ENCODE measurements around the gene PCK1.

The PCK1 gene

DNA sequence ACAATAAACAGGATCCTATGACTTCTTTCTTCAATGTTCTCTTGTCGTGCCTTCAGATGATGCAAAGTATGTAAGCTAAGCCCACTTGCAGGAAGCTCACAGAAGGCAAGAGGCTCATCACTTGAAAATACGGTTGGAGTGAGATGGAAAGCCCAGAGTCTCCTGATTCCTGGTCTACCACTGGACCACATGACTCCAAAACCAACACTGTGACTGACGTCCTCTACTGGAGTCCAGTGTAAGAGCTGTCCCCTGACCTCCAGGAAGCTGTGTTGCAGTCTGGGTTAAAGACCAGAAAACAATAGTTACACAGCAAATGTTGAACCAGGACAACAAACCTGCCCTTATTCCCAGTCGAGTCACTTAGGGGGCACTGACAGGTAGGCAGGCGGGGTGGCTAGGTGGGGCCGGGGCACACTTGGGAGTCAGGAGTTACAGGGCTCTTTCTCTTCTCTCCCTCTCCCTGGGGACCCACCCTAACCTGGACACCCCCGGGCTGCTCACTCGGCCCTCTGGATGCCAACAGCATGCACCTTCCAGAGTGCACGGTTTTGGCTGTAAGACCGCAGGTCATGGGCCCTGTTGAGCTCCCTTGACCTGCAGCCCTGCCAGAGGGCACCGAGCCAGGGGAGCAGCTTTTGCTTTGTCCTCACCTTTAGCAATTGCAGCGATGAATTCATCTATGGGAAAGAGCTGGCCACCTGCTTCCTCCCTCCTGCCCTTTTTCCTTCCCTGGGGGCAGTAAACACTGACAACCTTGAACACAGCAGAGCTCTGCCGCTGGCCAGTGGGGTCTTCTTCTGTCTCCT lies 7.4 kb downstream of the PCK1 start:
- in situ Hi-C loops (cut with HindIII; ENCODE audit: low sequenced_read_pairs), result no loop called here
- TF ChIP-seq, protein P1, sequence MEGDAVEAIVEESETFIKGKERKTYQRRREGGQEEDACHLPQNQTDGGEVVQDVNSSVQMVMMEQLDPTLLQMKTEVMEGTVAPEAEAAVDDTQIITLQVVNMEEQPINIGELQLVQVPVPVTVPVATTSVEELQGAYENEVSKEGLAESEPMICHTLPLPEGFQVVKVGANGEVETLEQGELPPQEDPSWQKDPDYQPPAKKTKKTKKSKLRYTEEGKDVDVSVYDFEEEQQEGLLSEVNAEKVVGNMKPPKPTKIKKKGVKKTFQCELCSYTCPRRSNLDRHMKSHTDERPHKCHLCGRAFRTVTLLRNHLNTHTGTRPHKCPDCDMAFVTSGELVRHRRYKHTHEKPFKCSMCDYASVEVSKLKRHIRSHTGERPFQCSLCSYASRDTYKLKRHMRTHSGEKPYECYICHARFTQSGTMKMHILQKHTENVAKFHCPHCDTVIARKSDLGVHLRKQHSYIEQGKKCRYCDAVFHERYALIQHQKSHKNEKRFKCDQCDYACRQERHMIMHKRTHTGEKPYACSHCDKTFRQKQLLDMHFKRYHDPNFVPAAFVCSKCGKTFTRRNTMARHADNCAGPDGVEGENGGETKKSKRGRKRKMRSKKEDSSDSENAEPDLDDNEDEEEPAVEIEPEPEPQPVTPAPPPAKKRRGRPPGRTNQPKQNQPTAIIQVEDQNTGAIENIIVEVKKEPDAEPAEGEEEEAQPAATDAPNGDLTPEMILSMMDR (IDR thresholded peaks at IDR 0.05; ENCODE audit: low read depth, low read length, missing control alignments), result no peak
- H3K4me3 ChIP-seq (ENCODE audit: low read depth, low read length), result no peak overlapping the region
- no peak for DNase-seq (ENCODE audit: low read depth)

DNA sequence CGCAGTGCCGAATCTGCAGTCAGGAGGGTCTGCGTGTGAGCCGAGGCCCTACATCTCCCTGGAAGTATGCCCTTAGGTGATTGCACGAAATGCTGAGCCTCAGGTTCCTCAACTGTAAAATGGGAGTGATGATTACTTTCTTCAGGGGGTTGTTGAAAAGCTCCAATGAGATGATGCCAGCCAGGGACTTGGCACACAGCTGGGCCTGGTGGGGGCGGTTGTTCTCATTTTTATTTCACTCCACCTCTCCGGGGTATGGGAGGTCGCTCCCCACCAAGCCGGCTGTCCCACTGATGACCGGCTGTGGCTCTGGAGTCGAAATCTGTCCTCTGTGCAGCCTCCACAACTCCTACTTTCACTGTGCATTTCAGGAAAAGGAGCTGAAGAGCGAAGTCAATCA lies 8.1 kb downstream of the PCK1 start:
- in situ Hi-C loops (cut with HindIII; ENCODE audit: low sequenced_read_pairs), result no loop called here
- TF ChIP-seq, protein P1 (IDR thresholded peaks at IDR 0.05; ENCODE audit: low read depth, low read length, missing control alignments), result no peak
- H3K4me3 ChIP-seq (ENCODE audit: low read depth, low read length), result no peak overlapping the region
- no peak for DNase-seq (ENCODE audit: low read depth)

DNA sequence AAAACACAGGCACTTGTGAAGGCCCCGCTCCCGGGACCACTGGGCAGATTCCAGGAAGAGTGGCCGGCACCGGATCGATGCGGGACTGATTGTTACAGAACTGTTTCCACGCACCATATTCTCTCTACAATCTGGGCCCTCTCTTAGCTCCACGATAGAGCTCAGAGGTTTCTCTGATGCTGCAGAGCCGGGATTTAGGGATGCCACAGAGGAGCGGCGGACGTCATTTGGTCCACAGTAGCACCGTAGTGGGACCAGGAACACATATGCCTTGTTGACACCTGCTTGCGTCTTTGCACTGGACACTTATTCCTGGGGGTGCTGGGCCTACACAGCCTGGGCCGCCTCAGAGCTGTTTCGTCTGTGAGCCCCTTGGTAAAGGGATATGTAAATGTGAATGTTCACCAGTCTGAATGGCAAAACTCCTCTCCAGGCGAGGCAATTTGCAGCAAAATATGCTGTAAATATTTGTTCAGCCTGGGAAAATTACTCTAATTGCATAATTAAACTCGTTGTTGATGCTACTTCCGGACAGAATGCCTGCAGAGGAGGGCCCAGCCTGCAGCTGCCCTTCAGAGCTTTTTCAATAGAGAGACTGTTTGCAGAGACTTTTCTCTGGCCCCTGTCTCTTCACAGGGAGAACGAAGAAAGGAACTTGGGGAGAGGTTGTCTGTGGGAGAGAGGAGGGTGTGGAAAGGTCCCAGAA lies 9.4 kb downstream of the PCK1 start:
- in situ Hi-C loops (cut with HindIII; ENCODE audit: low sequenced_read_pairs), result no loop called here
- no peak for DNase-seq (ENCODE audit: low read depth)
- H3K4me3 ChIP-seq (ENCODE audit: low read depth, low read length), result no peak overlapping the region
- TF ChIP-seq, protein P1 (IDR thresholded peaks at IDR 0.05; ENCODE audit: low read depth, low read length, missing control alignments), result no peak

DNA sequence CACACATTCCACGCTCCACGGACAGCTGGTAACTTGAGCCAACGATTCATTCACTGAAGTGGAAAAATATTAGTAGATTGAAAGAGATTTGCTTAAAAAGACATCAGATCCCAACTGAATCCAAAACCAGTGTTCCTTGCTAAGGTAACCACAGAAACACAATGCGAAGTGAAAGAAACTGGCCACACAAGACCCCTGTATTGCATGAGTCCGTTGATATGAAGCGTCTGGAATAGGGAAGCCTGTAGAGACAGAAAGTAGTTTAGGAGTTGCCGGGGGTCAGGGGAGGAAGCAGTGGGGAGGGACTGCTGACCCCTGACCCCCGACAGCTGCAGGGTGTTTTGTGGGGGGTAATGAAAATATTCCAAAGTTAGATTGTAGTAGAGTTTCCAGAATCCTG lies 10.0 kb downstream of the PCK1 start:
- H3K4me3 ChIP-seq (ENCODE audit: low read depth, low read length), result no peak overlapping the region
- no peak for DNase-seq (ENCODE audit: low read depth)
- TF ChIP-seq, protein P1 (IDR thresholded peaks at IDR 0.05; ENCODE audit: low read depth, low read length, missing control alignments), result no peak
- in situ Hi-C loops (cut with HindIII; ENCODE audit: low sequenced_read_pairs), result no loop called here

DNA sequence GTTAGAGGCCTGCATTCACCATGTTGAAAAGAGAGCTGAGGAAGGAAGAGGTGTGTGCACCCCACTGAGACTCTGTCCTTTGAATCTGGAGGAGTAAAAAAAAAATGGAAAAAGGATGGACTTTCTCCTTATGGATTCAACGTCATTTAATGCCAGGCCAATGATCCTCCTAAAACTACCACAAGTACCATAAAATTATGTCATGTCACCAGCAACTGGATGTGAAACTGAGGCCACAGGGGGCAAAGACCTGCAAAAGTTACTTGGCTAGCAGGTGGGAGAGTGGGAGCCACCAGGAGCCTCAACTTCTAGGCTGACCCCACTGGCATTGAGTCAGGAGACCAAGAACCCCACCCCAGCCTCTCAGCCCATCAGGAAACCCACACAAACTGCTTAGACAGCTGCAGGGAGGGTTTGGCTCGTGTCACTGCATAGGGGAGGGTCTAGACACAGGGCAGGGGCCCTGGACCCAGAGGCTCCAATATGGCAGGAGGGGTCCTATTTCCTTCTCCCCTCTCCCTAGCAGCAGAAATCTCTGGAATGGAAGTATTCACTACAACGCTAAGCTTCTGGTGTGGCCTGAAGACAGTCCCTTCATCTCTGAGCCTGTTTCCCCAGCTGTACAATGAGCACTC lies 11.0 kb downstream of the PCK1 start:
- TF ChIP-seq, protein P1 (IDR thresholded peaks at IDR 0.05; ENCODE audit: low read depth, low read length, missing control alignments), result no peak
- H3K4me3 ChIP-seq (ENCODE audit: low read depth, low read length), result no peak overlapping the region
- in situ Hi-C loops (cut with HindIII; ENCODE audit: low sequenced_read_pairs), result no loop called here
- no peak for DNase-seq (ENCODE audit: low read depth)

DNA sequence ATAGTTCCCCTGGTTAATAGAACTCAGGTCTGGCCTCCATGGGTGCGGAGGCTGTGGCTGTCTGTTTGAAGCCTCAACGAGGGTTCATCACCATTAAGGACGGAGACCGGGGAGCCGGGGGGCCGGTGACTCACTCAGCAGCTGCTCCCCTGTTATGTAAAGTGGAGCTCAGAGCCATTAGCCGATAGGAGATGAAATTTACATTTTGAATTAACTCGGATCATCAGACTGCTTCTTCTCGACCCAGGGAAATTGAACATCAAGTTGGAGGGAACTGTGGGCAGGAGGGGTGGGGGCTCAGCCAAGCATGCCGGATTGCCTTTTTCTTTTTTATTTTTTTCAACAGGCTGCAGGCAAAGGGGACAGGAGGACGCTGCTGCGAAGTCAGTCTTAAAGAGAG lies 12.3 kb downstream of the PCK1 start:
- no peak overlapping the region for H3K4me3 ChIP-seq (ENCODE audit: low read depth, low read length)
- DNase-seq (ENCODE audit: low read depth), result no peak
- TF ChIP-seq, protein P1 (IDR thresholded peaks at IDR 0.05; ENCODE audit: low read depth, low read length, missing control alignments), result no peak
- in situ Hi-C loops (cut with HindIII; ENCODE audit: low sequenced_read_pairs), result no loop called here
